Cardiac muscle cell (in vitro differentiated cells and primary cell): ENCODE measurements around the gene MOV10L1. TPM values are rescaled to one million over a fixed set of nuclear protein-coding genes. Genes with fewer than 3 reads are reported as not detected.

Source experiments
- DNase-seq, 2 donors: peaks; one replicate each; pipeline versions ENCODE4 v3.0.0 to v3.0.0-alpha.2; 2010 to 2017; ENCODE audit warnings: low read depth in 1 of 2, low spot score in 1 of 2
- H3K27ac ChIP-seq: fragments of 200-600 bp; sonication (generic); 2 replicates; pipeline ENCODE4 v1.5.1; 2016
- H3K27me3 ChIP-seq: fragments of 200-600 bp; sonication (generic); 2 replicates; pipeline ENCODE4 v1.6.0; 2016; ENCODE audit warnings: control low read depth
- H3K36me3 ChIP-seq: fragments of 200-600 bp; sonication (generic); 2 replicates; pipeline ENCODE4 v1.5.1; 2016; ENCODE audit warnings: control low read depth
- H3K4me1 ChIP-seq: fragments of 200-600 bp; sonication (generic); 2 replicates; pipeline ENCODE4 v1.8.1; 2017; ENCODE audit warnings: low read depth, mild to moderate bottlenecking, mixed run types
- H3K4me3 ChIP-seq: fragments of 200-600 bp; sonication (generic); 2 replicates; pipeline ENCODE4 v1.5.1; 2016; ENCODE audit warnings: mild to moderate bottlenecking
- H3K9me3 ChIP-seq: fragments of 200-600 bp; sonication (generic); 2 replicates; pipeline ENCODE4 v1.5.1; 2017; ENCODE audit warnings: low read depth, mild to moderate bottlenecking, control low read depth
- CTCF ChIP-seq: IDR thresholded peaks from 2 replicates; pipeline ENCODE4 v1.5.1; 2012; ENCODE audit warnings: low read depth, mild to moderate bottlenecking, low read length
- polyA plus RNA-seq: library from polyadenylated mRNA; unstranded; fragments of >200 nt; fragmentation: Nextera tagmentation; extraction: Ambion mirVana; gene quantifications from 2 replicates; pipeline ENCODE4 v1.2.1, GENCODE V29; 2016
- total RNA-seq: library from RNA; depleted of rRNA; stranded (reverse); fragments of >200 nt; gene quantifications from 2 replicates; pipeline ENCODE4 v1.2.3, GENCODE V29; 2016

The MOV10L1 gene
- total and polyA plus RNA-seq, 2 experiments from 2014 or later, result 1.1 TPM; not detected in 1

DNA sequence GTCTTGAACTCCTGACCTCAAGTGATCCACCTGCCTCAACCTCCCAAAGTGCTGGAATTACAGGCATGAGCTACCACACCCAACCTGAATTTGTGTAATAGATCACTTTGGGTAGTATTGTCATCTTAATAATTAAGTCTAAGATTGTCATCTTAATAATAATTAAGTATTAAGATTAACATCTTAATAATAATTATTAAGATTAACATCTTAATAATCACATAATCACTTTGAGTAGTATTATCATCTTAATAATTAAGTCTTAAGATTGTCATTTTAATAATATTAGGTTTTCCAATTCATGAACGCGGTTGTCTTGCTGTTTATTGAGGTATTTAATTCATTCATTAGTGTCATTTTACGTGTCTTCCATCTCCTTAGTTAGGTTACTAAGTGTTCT is 8.2 kb downstream of the MOV10L1 start:
- Histone ChIP-seq H3K36me3 (no peaks in the 10 kb centered on the region), H3K27ac (no peak overlapping the region), H3K9me3 (no peaks in the 10 kb centered on the region), H3K27me3 (no peaks in the 10 kb centered on the region), H3K4me3 (no peak overlapping the region), H3K4me1 (no peaks in the 10 kb centered on the region)
- DNase-seq, result no peak
- TF ChIP-seq CTCF, result no peak

- H3K9me3 ChIP-seq, result no peaks in the 10 kb centered on the region
- H3K27me3 ChIP-seq, result no peaks in the 10 kb centered on the region
- DNase-seq, result no peak
- TF ChIP-seq CTCF, result no peak
- no peak overlapping the region for H3K27ac ChIP-seq
- H3K4me3 ChIP-seq, result no peak overlapping the region
- H3K4me1 ChIP-seq, result no peaks in the 10 kb centered on the region
- no peaks in the 10 kb centered on the region for H3K36me3 ChIP-seq
Measured at GRCh38 chr22:50101870-50102565, 12.2 kb downstream of the MOV10L1 start.

- DNase-seq, result no peak
- no peaks in the 10 kb centered on the region for H3K27me3 ChIP-seq
Measured at GRCh38 chr22:50102946-50103345, 13.1 kb downstream of the MOV10L1 start.

DNA sequence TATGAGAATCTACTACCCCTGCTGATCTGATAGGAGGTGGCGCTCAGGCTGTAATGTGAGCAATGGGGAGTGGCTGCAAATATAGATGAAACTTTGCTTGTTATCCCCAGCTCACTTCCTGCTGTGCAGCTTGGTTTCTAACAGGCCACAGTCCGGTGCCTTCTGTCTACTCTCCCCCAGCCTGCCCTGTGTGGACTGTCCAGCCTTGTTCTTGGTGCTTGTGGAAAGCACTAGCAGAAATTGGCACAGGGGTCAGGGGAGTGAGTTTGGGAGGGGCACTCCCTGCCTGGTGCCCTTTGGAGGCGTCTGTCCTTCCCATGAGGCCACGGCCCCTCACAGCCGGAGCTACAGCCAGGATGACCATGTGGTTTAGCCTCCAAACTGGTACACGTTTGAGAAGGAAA is 14.3 kb downstream of the MOV10L1 start:
- Histone ChIP-seq H3K4me1 (no peaks in the 10 kb centered on the region), H3K27ac (no peak overlapping the region), H3K36me3 (no peaks in the 10 kb centered on the region), H3K9me3 (no peaks in the 10 kb centered on the region), H3K27me3 (no peaks in the 10 kb centered on the region), H3K4me3 (no peak overlapping the region)
- no peak for TF ChIP-seq CTCF
- DNase-seq, result no peak

More at GRCh38 chr22:50102946-50103345, 13.1 kb downstream of the MOV10L1 start:
- H3K9me3 ChIP-seq, result no peaks in the 10 kb centered on the region
- no peaks in the 10 kb centered on the region for H3K4me1 ChIP-seq
- TF ChIP-seq CTCF, result no peak
- H3K27ac ChIP-seq, result no peak overlapping the region
- no peak overlapping the region for H3K4me3 ChIP-seq
- H3K36me3 ChIP-seq, result no peaks in the 10 kb centered on the region

- Histone ChIP-seq H3K27ac (no peak overlapping the region), H3K36me3 (no peaks in the 10 kb centered on the region), H3K4me1 (no peaks in the 10 kb centered on the region), H3K9me3 (no peaks in the 10 kb centered on the region), H3K27me3 (no peaks in the 10 kb centered on the region), H3K4me3 (no peak overlapping the region)
- peak in 1 of 2 donors; percentile 66 for DNase-seq
- TF ChIP-seq CTCF, result no peak
Measured at GRCh38 chr22:50105208-50106100, 15.6 kb downstream of the MOV10L1 start.
